CD4-positive, alpha-beta T cell treated with Interleukin-4 for 4 hours (primary cell): ENCODE results near the gene ALKBH3.

Experiments used
- DNase-seq: peaks from one replicate; pipeline ENCODE4 v3.0.0-alpha.2; 2020

The ALKBH3 gene

GRCh38 chr11:43895601-43896000 lies 15.0 kb downstream of the ALKBH3 start:
- DNase-seq, result no peak

GRCh38 chr11:43898574-43898973 lies 17.9 kb downstream of the ALKBH3 start:
- no peak for DNase-seq

GRCh38 chr11:43899094-43899493 lies 18.5 kb downstream of the ALKBH3 start:
- DNase-seq, result no peak

- no peak for DNase-seq
These were observed 20.9 kb downstream of the ALKBH3 start for GRCh38 chr11:43901551-43901950.

- DNase-seq, result no peak
These were observed 22.4 kb downstream of the ALKBH3 start for GRCh38 chr11:43903078-43903477.

GRCh38 chr11:43903969-43904368 lies 23.3 kb downstream of the ALKBH3 start:
- DNase-seq, result no peak

- DNase-seq, result no peak
These were observed 24.3 kb downstream of the ALKBH3 start for GRCh38 chr11:43904742-43905535.

GRCh38 chr11:43905813-43906241 lies 25.2 kb downstream of the ALKBH3 start:
- no peak for DNase-seq

GRCh38 chr11:43907028-43907975 lies 26.7 kb downstream of the ALKBH3 start:
- DNase-seq, result no peak

- no peak for DNase-seq
These were observed 27.6 kb downstream of the ALKBH3 start for GRCh38 chr11:43908191-43908590.

GRCh38 chr11:43908683-43909082 lies 28.1 kb downstream of the ALKBH3 start:
- no peak for DNase-seq

GRCh38 chr11:43913829-43914380 lies 33.3 kb downstream of the ALKBH3 start:
- no peak for DNase-seq

- DNase-seq, result no peak
These were observed 33.8 kb downstream of the ALKBH3 start for GRCh38 chr11:43914466-43914865.

- DNase-seq, result no peak
These were observed 36.0 kb downstream of the ALKBH3 start for GRCh38 chr11:43916621-43917020.

- DNase-seq, result no peak
These were observed 37.2 kb downstream of the ALKBH3 start for GRCh38 chr11:43917851-43918250.

GRCh38 chr11:43918662-43919061 lies 38.0 kb downstream of the ALKBH3 start:
- no peak for DNase-seq

GRCh38 chr11:43919852-43920597 lies 39.4 kb downstream of the ALKBH3 start:
- no peak for DNase-seq

- no peak for DNase-seq
These were observed 40.2 kb downstream of the ALKBH3 start for GRCh38 chr11:43920598-43921419.

- no peak for DNase-seq
These were observed 41.1 kb downstream of the ALKBH3 start for GRCh38 chr11:43921561-43922294.

- DNase-seq, result no peak
These were observed 41.6 kb downstream of the ALKBH3 start for GRCh38 chr11:43922295-43922648.

- no peak for DNase-seq
These were observed 42.2 kb downstream of the ALKBH3 start for GRCh38 chr11:43922744-43923405.
